NCI-H2029 treated with DMSO at 0.1 percent for 48 hours (cell line): ENCODE results near the gene ITGA11.

Source experiments
- DNase-seq: peaks from one replicate; lab custom pipeline; 2025; lab: John Stamatoyannopoulos, UW

Gene ITGA11

GRCh38 chr15:68447976-68448755 lies 16.2 kb upstream of the ITGA11 start:
- no peak for DNase-seq

- DNase-seq, result no peak
Measured at GRCh38 chr15:68447209-68447608, 15.2 kb upstream of the ITGA11 start.

GRCh38 chr15:68445351-68445750 lies 13.4 kb upstream of the ITGA11 start:
- no peak for DNase-seq

- DNase-seq, result no peak
Measured at GRCh38 chr15:68444336-68444735, 12.4 kb upstream of the ITGA11 start.

GRCh38 chr15:68442903-68443302 lies 10.9 kb upstream of the ITGA11 start:
- DNase-seq, result no peak

GRCh38 chr15:68442041-68442440 lies 10.1 kb upstream of the ITGA11 start:
- DNase-seq, result no peak

- no peak for DNase-seq
Measured at GRCh38 chr15:68441045-68441743, 9.2 kb upstream of the ITGA11 start.

GRCh38 chr15:68440136-68440535 lies 8.2 kb upstream of the ITGA11 start:
- DNase-seq, result no peak

GRCh38 chr15:68439506-68439905 lies 7.5 kb upstream of the ITGA11 start:
- no peak for DNase-seq

- no peak for DNase-seq
Measured at GRCh38 chr15:68436680-68437079, 4.7 kb upstream of the ITGA11 start.

- DNase-seq, result no peak
Measured at GRCh38 chr15:68435966-68436365, 4.0 kb upstream of the ITGA11 start.

- no peak for DNase-seq
Measured at GRCh38 chr15:68434021-68434420, 2.1 kb upstream of the ITGA11 start.

GRCh38 chr15:68433551-68433950 lies 1.6 kb upstream of the ITGA11 start:
- no peak for DNase-seq

GRCh38 chr15:68432441-68433064 lies 590 bp upstream of the ITGA11 start:
- no peak for DNase-seq

- DNase-seq, result no peak
Measured at GRCh38 chr15:68431037-68431791, 749 bp downstream of the ITGA11 start.

GRCh38 chr15:68430471-68431036 lies 1.4 kb downstream of the ITGA11 start:
- no peak for DNase-seq

GRCh38 chr15:68429691-68430470 lies 2.1 kb downstream of the ITGA11 start:
- no peak for DNase-seq

- no peak for DNase-seq
Measured at GRCh38 chr15:68428431-68428940, 3.5 kb downstream of the ITGA11 start.

GRCh38 chr15:68427963-68428362 lies 4.0 kb downstream of the ITGA11 start:
- no peak for DNase-seq

GRCh38 chr15:68427366-68427765 lies 4.6 kb downstream of the ITGA11 start:
- no peak for DNase-seq

- DNase-seq, result no peak
Measured at GRCh38 chr15:68426116-68426515, 5.8 kb downstream of the ITGA11 start.
